Neural progenitor cell (in vitro differentiated cells): ENCODE results near the gene FARP1.

Source experiments
- EZH2 ChIP-seq: fragments of 200-600 bp; sonication (generic); IDR thresholded peaks from 2 replicates; pipeline ENCODE4 v1.6.1; 2017; ENCODE audit warnings: antibody characterized with exemption, mild to moderate bottlenecking, moderate library complexity
- EZH2phosphoT487 ChIP-seq: fragments of 200-600 bp; sonication (generic); IDR thresholded peaks from 2 replicates; pipeline ENCODE4 v1.6.1; 2017; ENCODE audit warnings: antibody characterized with exemption
- TF ChIP-seq, protein P1 (sequence below): fragments of 200-600 bp; sonication (generic); IDR thresholded peaks from 2 replicates; pipeline ENCODE4 v1.5.1; 2017; ENCODE audit warnings: antibody characterized with exemption, mild to moderate bottlenecking

DNA sequence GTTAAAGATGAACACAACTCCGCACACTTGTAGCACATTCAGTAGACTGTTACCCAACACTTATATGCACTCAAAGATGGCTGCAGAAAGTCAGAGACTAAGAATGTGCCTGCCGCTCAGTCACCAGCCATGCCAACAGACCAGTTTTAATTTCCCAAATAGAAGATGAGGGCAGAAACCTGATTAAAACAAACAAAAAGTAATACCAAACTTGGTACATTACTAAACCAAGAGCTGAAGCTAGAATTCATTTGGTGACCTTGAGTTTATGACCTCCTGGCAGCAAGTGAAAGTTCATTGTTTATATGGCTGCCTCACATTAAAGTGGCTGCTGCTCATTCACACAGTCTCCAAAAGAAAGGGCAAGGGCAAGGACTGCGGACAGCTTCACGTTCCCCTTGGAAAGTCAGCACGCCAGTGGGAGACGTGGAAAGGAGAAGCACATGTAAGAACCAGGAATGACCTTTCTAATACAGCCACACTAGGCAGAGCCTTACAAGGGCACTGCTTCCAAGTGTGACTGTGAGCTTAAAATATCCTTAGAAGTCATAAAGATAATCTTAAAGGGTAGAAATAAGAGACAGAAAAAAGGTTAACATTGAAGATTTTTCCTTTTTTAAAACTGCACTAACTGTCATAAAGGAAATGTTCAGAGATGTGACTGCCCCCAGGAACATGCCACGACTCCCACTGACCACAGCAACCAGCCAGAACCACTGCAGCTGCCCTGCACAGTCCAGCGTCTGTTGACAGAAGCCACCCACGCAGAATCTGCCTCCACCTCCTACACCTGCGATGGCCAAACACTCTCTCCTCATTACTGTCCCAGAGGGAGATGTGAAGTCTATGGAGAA is 360.5 kb downstream of the FARP1 start:
- TF ChIP-seq, protein P1, sequence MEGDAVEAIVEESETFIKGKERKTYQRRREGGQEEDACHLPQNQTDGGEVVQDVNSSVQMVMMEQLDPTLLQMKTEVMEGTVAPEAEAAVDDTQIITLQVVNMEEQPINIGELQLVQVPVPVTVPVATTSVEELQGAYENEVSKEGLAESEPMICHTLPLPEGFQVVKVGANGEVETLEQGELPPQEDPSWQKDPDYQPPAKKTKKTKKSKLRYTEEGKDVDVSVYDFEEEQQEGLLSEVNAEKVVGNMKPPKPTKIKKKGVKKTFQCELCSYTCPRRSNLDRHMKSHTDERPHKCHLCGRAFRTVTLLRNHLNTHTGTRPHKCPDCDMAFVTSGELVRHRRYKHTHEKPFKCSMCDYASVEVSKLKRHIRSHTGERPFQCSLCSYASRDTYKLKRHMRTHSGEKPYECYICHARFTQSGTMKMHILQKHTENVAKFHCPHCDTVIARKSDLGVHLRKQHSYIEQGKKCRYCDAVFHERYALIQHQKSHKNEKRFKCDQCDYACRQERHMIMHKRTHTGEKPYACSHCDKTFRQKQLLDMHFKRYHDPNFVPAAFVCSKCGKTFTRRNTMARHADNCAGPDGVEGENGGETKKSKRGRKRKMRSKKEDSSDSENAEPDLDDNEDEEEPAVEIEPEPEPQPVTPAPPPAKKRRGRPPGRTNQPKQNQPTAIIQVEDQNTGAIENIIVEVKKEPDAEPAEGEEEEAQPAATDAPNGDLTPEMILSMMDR, result no peak
- TF ChIP-seq EZH2 (no peak), EZH2phosphoT487 (no peak)
